SK-N-SH (cell line): ENCODE data around the gene OR10H4. TPM values are rescaled to one million over a fixed set of nuclear protein-coding genes. Genes with fewer than 3 reads are reported as not detected.

Experiments used
- CTCF ChIA-PET: fragments of 300-600, 350-600 bp; formaldehyde crosslinking; extraction: SDS; loops from one replicate; lab custom pipeline; 2021; lab: Yijun Ruan, JAX
- POLR2A ChIA-PET: fragments of 350-600 bp; sonication (Branson Sonifier 250); formaldehyde crosslinking; extraction: SDS; loops from one replicate; lab custom pipeline; 2020; ENCODE audit warnings: antibody characterized with exemption, inconsistent platforms; lab: Yijun Ruan, JAX
- DNase-seq: peaks from one replicate; pipeline ENCODE4 v3.0.0; 2012
- H2AFZ ChIP-seq: fragments of 200-600 bp; sonication (generic); 2 replicates; pipeline ENCODE4 v1.8.1; 2016; ENCODE audit warnings: antibody characterized with exemption, mild to moderate bottlenecking, low read depth
- H3F3A ChIP-seq: fragments of 200-600 bp; sonication (generic); replicated peaks from 2 replicates; pipeline ENCODE3; 2016; ENCODE audit warnings: antibody characterized with exemption, mild to moderate bottlenecking; ENCODE audit not compliant: insufficient read depth
- H3K27ac ChIP-seq, 2 experiments: fragments of 200-500 bp in 1 of 2; fragments of 200-600 bp in 1 of 2; sonication (Bioruptor generic) in 1 of 2; sonication (generic), shearing (Covaris generic) in 1 of 2; 2 replicates each; pipeline versions ENCODE4 v1.5.1 to v1.6.1; 2014 to 2016; ENCODE audit warnings: low read depth in 2 of 2, inconsistent platforms in 1 of 2, low read length in 1 of 2, mild to moderate bottlenecking in 1 of 2, mixed read lengths in 1 of 2
- H3K27me3 ChIP-seq: fragments of 200-600 bp; sonication (generic), shearing (Covaris generic); 2 replicates; pipeline ENCODE4 v1.6.1; 2016; ENCODE audit warnings: mixed run types; ENCODE audit not compliant: insufficient read depth
- H3K36me3 ChIP-seq, 2 experiments: fragments of 200-500 bp in 1 of 2; fragments of 200-600 bp in 1 of 2; sonication (Bioruptor generic) in 1 of 2; sonication (generic) in 1 of 2; replicated peaks in 1 of 2; 2 replicates each; pipeline versions ENCODE3 to v1.5.1; 2014 to 2016; ENCODE audit warnings: low read length in 1 of 2, mild to moderate bottlenecking in 1 of 2; ENCODE audit not compliant: insufficient read depth in 2 of 2, control insufficient read depth in 1 of 2
- H3K4me1 ChIP-seq, 2 experiments: fragments of 200-500 bp in 1 of 2; fragments of 200-600 bp in 1 of 2; sonication (Bioruptor generic) in 1 of 2; sonication (generic), shearing (Covaris generic) in 1 of 2; 2 replicates each; pipeline versions ENCODE4 v1.5.1 to v1.6.1; 2014 to 2016; ENCODE audit warnings: low read depth in 1 of 2, low read length in 1 of 2, mixed run types in 1 of 2; ENCODE audit not compliant: insufficient read depth in 2 of 2, control insufficient read depth in 1 of 2
- H3K4me2 ChIP-seq: fragments of 200-600 bp; sonication (generic), shearing (Covaris generic); 2 replicates; pipeline ENCODE4 v1.6.1; 2017; ENCODE audit warnings: mixed run types
- H3K4me3 ChIP-seq, 2 experiments: fragments of 200-500 bp in 1 of 2; fragments of 200-600 bp in 1 of 2; sonication (Bioruptor generic) in 1 of 2; sonication (generic), shearing (Covaris generic) in 1 of 2; 2 replicates each; pipeline versions ENCODE4 v1.5.1 to v1.8.1; 2014 to 2016; ENCODE audit warnings: low read depth in 2 of 2, inconsistent platforms in 1 of 2, low read length in 1 of 2, mild to moderate bottlenecking in 1 of 2, mixed read lengths in 1 of 2, moderate library complexity in 1 of 2
- H3K79me2 ChIP-seq: fragments of 200-600 bp; sonication (generic); 2 replicates; pipeline ENCODE4 v1.8.1; 2017; ENCODE audit warnings: mild to moderate bottlenecking; ENCODE audit not compliant: insufficient read depth
- H3K9ac ChIP-seq: fragments of 200-600 bp; sonication (generic); 2 replicates; pipeline ENCODE4 v1.6.1; 2017; ENCODE audit warnings: mixed run types
- H3K9me2 ChIP-seq: fragments of 200-600 bp; sonication (generic); 2 replicates; pipeline ENCODE4 v1.6.1; 2017; ENCODE audit warnings: mixed run types
- H3K9me3 ChIP-seq: fragments of 200-600 bp; sonication (generic); 2 replicates; pipeline ENCODE4 v1.6.1; 2017; ENCODE audit warnings: mixed run types, mild to moderate bottlenecking, moderate library complexity
- H4K20me1 ChIP-seq: fragments of 200-600 bp; sonication (generic); 2 replicates; pipeline ENCODE4 v1.6.1; 2017; ENCODE audit warnings: mild to moderate bottlenecking, mixed run types; ENCODE audit not compliant: insufficient read depth
- CHD2 ChIP-seq: fragments of 150-350 bp; IDR thresholded peaks from 2 replicates; pipeline ENCODE4 v1.6.1; 2018; ENCODE audit warnings: low read length; ENCODE audit not compliant: partially characterized antibody
- ELF1 ChIP-seq: IDR thresholded peaks from 2 replicates; pipeline ENCODE4 v1.4.0; 2012
- EP300 ChIP-seq, 2 experiments: IDR thresholded peaks; 2 replicates each; pipeline versions ENCODE4 v1.4.0 to v1.6.1; 2012; ENCODE audit warnings: borderline replicate concordance in 1 of 2, low read depth in 1 of 2, low read length in 1 of 2
- GATA2 ChIP-seq: sonication (generic); formaldehyde crosslinking; IDR thresholded peaks from 2 replicates; pipeline ENCODE4 v1.5.0; 2020; ENCODE audit warnings: mild to moderate bottlenecking, missing genetic modification reagents
- IRF3 ChIP-seq: fragments of 150-350 bp; IDR thresholded peaks from 2 replicates; pipeline ENCODE4 v1.6.1; 2016; ENCODE audit warnings: mild to moderate bottlenecking, low read depth, low read length
- MEF2A ChIP-seq: IDR thresholded peaks from 2 replicates; pipeline ENCODE4 v1.4.0; 2012; ENCODE audit warnings: low read depth, borderline replicate concordance
- MXI1 ChIP-seq: IDR thresholded peaks from 2 replicates; pipeline ENCODE4 v1.6.1; 2012; ENCODE audit warnings: mild to moderate bottlenecking, low read depth, low read length, improper control_type of control experiment
- NFIC ChIP-seq: IDR thresholded peaks from 2 replicates; pipeline ENCODE4 v1.4.0; 2012; ENCODE audit warnings: borderline replicate concordance
- NRF1 ChIP-seq: IDR thresholded peaks from 2 replicates; pipeline ENCODE4 v1.6.1; 2012; ENCODE audit warnings: low read depth, mild to moderate bottlenecking, low read length
- PBX3 ChIP-seq: IDR thresholded peaks from 2 replicates; pipeline ENCODE4; 2012
- RAD21 ChIP-seq: IDR thresholded peaks from 2 replicates; pipeline ENCODE4 v1.6.1; 2012; ENCODE audit warnings: mild to moderate bottlenecking, low read length
- REST ChIP-seq: IDR thresholded peaks from 2 replicates; pipeline ENCODE4 v1.6.1; 2012; ENCODE audit warnings: mild to moderate bottlenecking, low read depth, low read length, moderate library complexity
- RFX5 ChIP-seq: IDR thresholded peaks from 2 replicates; pipeline ENCODE4 v1.6.1; 2012; ENCODE audit warnings: mild to moderate bottlenecking, improper control_type of control experiment, low read length
- RXRA ChIP-seq: IDR thresholded peaks from 2 replicates; pipeline ENCODE4 v1.4.0; 2012; ENCODE audit warnings: low read depth, mild to moderate bottlenecking, borderline replicate concordance
- SMC3 ChIP-seq: IDR thresholded peaks from 2 replicates; pipeline ENCODE4 v1.6.1; 2012; ENCODE audit warnings: low read depth, low read length, improper control_type of control experiment
- TAF1 ChIP-seq: IDR thresholded peaks from 2 replicates; pipeline ENCODE4 v1.6.1; 2012; ENCODE audit warnings: low read depth, mild to moderate bottlenecking, low read length, moderate library complexity, borderline replicate concordance
- YY1 ChIP-seq: IDR thresholded peaks from 2 replicates; pipeline ENCODE4 v1.4.0; 2012; ENCODE audit warnings: low read depth, mild to moderate bottlenecking
- WGBS: methylation state at CpG from one replicate; pipeline ENCODE4 v1.1.6; 2017; ENCODE audit warnings: low lambda C conversion rate; 5-methylcytosine and 5-hydroxymethylcytosine counted together
- polyA plus RNA-seq, 3 experiments: library from polyadenylated mRNA; depleted of rRNA; stranded (reverse); fragments of >200 nt; gene quantifications; 2 replicates each; pipeline ENCODE4 v1.2.3, GENCODE V29; 2012
- TF ChIP-seq, protein P1 (sequence below): IDR thresholded peaks from 2 replicates; pipeline ENCODE4 v1.4.0; 2012; ENCODE audit warnings: low read depth
- TF ChIP-seq, protein P2 (sequence below): fragments of 150-350 bp; IDR thresholded peaks from 2 replicates; pipeline ENCODE4 v1.6.1; 2017; ENCODE audit warnings: antibody characterized with exemption, low read length, low read depth, borderline replicate concordance

OR10H4 gene
- polyA plus RNA-seq, 1 of the 3 experiments (the other 2 are of a cell fraction), result not detected

DNA sequence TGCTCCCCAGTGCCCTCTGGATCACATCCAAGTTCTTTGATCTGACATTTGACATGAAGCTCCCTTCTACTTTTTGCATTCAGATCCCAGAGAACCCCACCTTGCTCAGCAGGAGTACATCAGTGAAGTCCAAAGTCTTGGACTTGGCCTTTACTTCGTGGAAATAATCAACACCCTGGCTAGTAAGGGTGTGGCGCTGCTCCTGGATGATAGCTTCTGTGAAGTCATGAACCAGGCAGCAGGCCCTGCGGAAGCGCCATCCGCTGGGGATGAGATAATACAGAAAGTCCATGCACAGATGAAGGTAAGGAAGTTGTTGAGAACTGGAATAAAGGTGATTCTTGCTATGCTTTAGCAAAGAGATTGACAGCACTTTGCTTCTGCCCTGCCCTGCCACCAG is 43.2 kb downstream of the OR10H4 start (continued):
- TF ChIP-seq REST, result no peak

- Histone ChIP-seq H3K27me3 (no peaks in the 10 kb centered on the region), H3K27ac (no peak overlapping the region), H3K36me3 (no peaks in the 10 kb centered on the region), H4K20me1 (no peaks in the 10 kb centered on the region), H3K79me2 (no peaks in the 10 kb centered on the region; the same call in 1 of the 2 replicates), H2AFZ (no peak overlapping the region), H3K4me3 (no peak overlapping the region), H3K9me3 (no peaks in the 10 kb centered on the region), H3F3A (no peaks in the 10 kb centered on the region), H3K9me2 (no peaks in the 10 kb centered on the region), H3K4me2 (no peak overlapping the region), H3K9ac (no peak overlapping the region), H3K4me1 (no peaks in the 10 kb centered on the region)
- TF ChIP-seq NRF1 (no peak), TAF1 (no peak), ELF1 (no peak), RXRA (no peak), NFIC (no peak), MXI1 (no peak), YY1 (no peak), IRF3 (no peak), RFX5 (no peak)
- TF ChIP-seq, protein P1, sequence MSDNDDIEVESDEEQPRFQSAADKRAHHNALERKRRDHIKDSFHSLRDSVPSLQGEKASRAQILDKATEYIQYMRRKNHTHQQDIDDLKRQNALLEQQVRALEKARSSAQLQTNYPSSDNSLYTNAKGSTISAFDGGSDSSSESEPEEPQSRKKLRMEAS, result no peak
- ChIA-PET POLR2A (no interaction called here), CTCF (no interaction called here)
- no peak for DNase-seq
- WGBS, result 15% methylated on average over 4 of the region's 6 CpGs
Observed at GRCh38 chr19:15995536-15995935, 46.7 kb downstream of the OR10H4 start.

- Histone ChIP-seq H3K4me2 (no peak overlapping the region), H3K27me3 (no peaks in the 10 kb centered on the region), H3K4me1 (no peaks in the 10 kb centered on the region), H3K4me3 (no peak overlapping the region), H3K9me2 (no peaks in the 10 kb centered on the region), H3K9ac (no peak overlapping the region), H2AFZ (no peak overlapping the region), H3K9me3 (no peaks in the 10 kb centered on the region), H3K27ac (no peak overlapping the region), H4K20me1 (no peaks in the 10 kb centered on the region), H3K79me2 (no peaks in the 10 kb centered on the region; the same call in 1 of the 2 replicates), H3F3A (no peaks in the 10 kb centered on the region), H3K36me3 (no peaks in the 10 kb centered on the region)
- no peak for DNase-seq
- POLR2A ChIA-PET, result no interaction called here
- 0% methylated on average over 2 of the region's 4 CpGs for WGBS
- CTCF ChIA-PET, result no interaction called here
- TF ChIP-seq, protein P2, sequence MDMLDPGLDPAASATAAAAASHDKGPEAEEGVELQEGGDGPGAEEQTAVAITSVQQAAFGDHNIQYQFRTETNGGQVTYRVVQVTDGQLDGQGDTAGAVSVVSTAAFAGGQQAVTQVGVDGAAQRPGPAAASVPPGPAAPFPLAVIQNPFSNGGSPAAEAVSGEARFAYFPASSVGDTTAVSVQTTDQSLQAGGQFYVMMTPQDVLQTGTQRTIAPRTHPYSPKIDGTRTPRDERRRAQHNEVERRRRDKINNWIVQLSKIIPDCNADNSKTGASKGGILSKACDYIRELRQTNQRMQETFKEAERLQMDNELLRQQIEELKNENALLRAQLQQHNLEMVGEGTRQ, result no peak
- no peak for TF ChIP-seq MEF2A
- TF ChIP-seq NRF1, result no peak
- no peak for TF ChIP-seq GATA2 (CRISPR knock-in tag)
- no peak for TF ChIP-seq EP300 (IDR thresholded peaks at IDR 0.05; ENCODE audit: borderline replicate concordance in 1 of 2, low read depth in 1 of 2, low read length in 1 of 2)
- no peak for TF ChIP-seq SMC3
- TF ChIP-seq CHD2, result no peak
- no peak for TF ChIP-seq RXRA
- TF ChIP-seq RAD21, result no peak
- TF ChIP-seq PBX3, result no peak
- TF ChIP-seq, protein P1, result no peak
Observed at GRCh38 chr19:15998166-15998565, 49.4 kb downstream of the OR10H4 start.
